ENCODE results near the gene DHRS11.

The DHRS11 gene

GRCh38 chr17:36594626-36595401 is 3.1 kb downstream of the DHRS11 start:
- Histone ChIP-seq H3K27ac (ENCODE audit: low read depth, low read length) (no peak overlapping the region), H3K27me3 (ENCODE audit: insufficient read depth, low read length) (no peaks in the 10 kb centered on the region), H3K9ac (ENCODE audit: low read depth, low read length) (no peak overlapping the region), H3K4me3 (ENCODE audit: low read length) (no peak overlapping the region), H3K36me3 (ENCODE audit: insufficient read depth, low read length) (peaks cover 44% of the 10 kb centered on the region), H3K4me1 (ENCODE audit: insufficient read depth, low read length) (peaks cover 12% of the 10 kb centered on the region), H3K9me3 (ENCODE audit: insufficient read depth, low read depth, low read length) (no peaks in the 10 kb centered on the region)
- 84% methylated on average over 13 of the region's 13 CpGs for WGBS

- H3K27me3 ChIP-seq (ENCODE audit: insufficient read depth, low read length): no peaks in the 10 kb centered on the region
- peaks cover 14% of the 10 kb centered on the region for H3K4me1 ChIP-seq (ENCODE audit: insufficient read depth, low read length)
- no peaks in the 10 kb centered on the region for H3K9me3 ChIP-seq (ENCODE audit: insufficient read depth, low read depth, low read length)
- 91% methylated on average over 6 of the region's 6 CpGs for WGBS
- H3K27ac ChIP-seq (ENCODE audit: low read depth, low read length): no peak overlapping the region
- H3K36me3 ChIP-seq (ENCODE audit: insufficient read depth, low read length): peaks cover 43% of the 10 kb centered on the region
- no peak overlapping the region for H3K4me3 ChIP-seq (ENCODE audit: low read length)
- no peak overlapping the region for H3K9ac ChIP-seq (ENCODE audit: low read depth, low read length)
These were observed 5.5 kb downstream of the DHRS11 start for GRCh38 chr17:36597226-36597625.

GRCh38 chr17:36597866-36598777 is 6.4 kb downstream of the DHRS11 start:
- peaks cover 12% of the 10 kb centered on the region for H3K4me1 ChIP-seq (ENCODE audit: insufficient read depth, low read length)
- H3K9ac ChIP-seq (ENCODE audit: low read depth, low read length): no peak overlapping the region
- H3K27me3 ChIP-seq (ENCODE audit: insufficient read depth, low read length): no peaks in the 10 kb centered on the region; the same call in 1 of the 2 replicates
- H3K27ac ChIP-seq (ENCODE audit: low read depth, low read length): no peak overlapping the region
- no peak overlapping the region for H3K4me3 ChIP-seq (ENCODE audit: low read length)
- peaks cover 43% of the 10 kb centered on the region for H3K36me3 ChIP-seq (ENCODE audit: insufficient read depth, low read length)
- WGBS: 96% methylated on average over 11 of the region's 11 CpGs
- H3K9me3 ChIP-seq (ENCODE audit: insufficient read depth, low read depth, low read length): no peaks in the 10 kb centered on the region

GRCh38 chr17:36598951-36599401 is 7.3 kb downstream of the DHRS11 start:
- Histone ChIP-seq H3K4me3 (ENCODE audit: low read length) (no peak overlapping the region), H3K4me1 (ENCODE audit: insufficient read depth, low read length) (peaks cover 14% of the 10 kb centered on the region), H3K27me3 (ENCODE audit: insufficient read depth, low read length) (no peaks in the 10 kb centered on the region; the same call in 1 of the 2 replicates), H3K9me3 (ENCODE audit: insufficient read depth, low read depth, low read length) (no peaks in the 10 kb centered on the region), H3K36me3 (ENCODE audit: insufficient read depth, low read length) (peaks cover 43% of the 10 kb centered on the region), H3K9ac (ENCODE audit: low read depth, low read length) (no peak overlapping the region), H3K27ac (ENCODE audit: low read depth, low read length) (no peak overlapping the region)
- 94% methylated on average over 13 of the region's 13 CpGs for WGBS

GRCh38 chr17:36599546-36600250 is 8.0 kb downstream of the DHRS11 start:
- no peak overlapping the region for H3K27ac ChIP-seq (ENCODE audit: low read depth, low read length)
- H3K4me1 ChIP-seq (ENCODE audit: insufficient read depth, low read length): peaks cover 17% of the 10 kb centered on the region
- H3K9ac ChIP-seq (ENCODE audit: low read depth, low read length): no peak overlapping the region
- H3K9me3 ChIP-seq (ENCODE audit: insufficient read depth, low read depth, low read length): no peaks in the 10 kb centered on the region
- H3K4me3 ChIP-seq (ENCODE audit: low read length): no peak overlapping the region
- WGBS: 90% methylated on average over 11 of the region's 11 CpGs
- no peaks in the 10 kb centered on the region; the same call in 1 of the 2 replicates for H3K27me3 ChIP-seq (ENCODE audit: insufficient read depth, low read length)
- H3K36me3 ChIP-seq (ENCODE audit: insufficient read depth, low read length): peaks cover 40% of the 10 kb centered on the region

- no peaks in the 10 kb centered on the region for H3K9me3 ChIP-seq (ENCODE audit: insufficient read depth, low read depth, low read length)
- H3K4me3 ChIP-seq (ENCODE audit: low read length): peak overlapping the region; percentile 70
- H3K27me3 ChIP-seq (ENCODE audit: insufficient read depth, low read length): no peaks in the 10 kb centered on the region; the same call in 1 of the 2 replicates
- peak overlapping the region; percentile 78 for H3K27ac ChIP-seq (ENCODE audit: low read depth, low read length)
- peaks cover 17% of the 10 kb centered on the region for H3K4me1 ChIP-seq (ENCODE audit: insufficient read depth, low read length)
- 83% methylated on average over 3 of the region's 3 CpGs for WGBS
- H3K9ac ChIP-seq (ENCODE audit: low read depth, low read length): peak overlapping the region; percentile 59; the same call in 1 of the 2 replicates
- H3K36me3 ChIP-seq (ENCODE audit: insufficient read depth, low read length): peaks cover 37% of the 10 kb centered on the region
These were observed 8.8 kb downstream of the DHRS11 start for GRCh38 chr17:36600465-36600864.

GRCh38 chr17:36600936-36601302 is 9.2 kb downstream of the DHRS11 start:
- Histone ChIP-seq H3K36me3 (ENCODE audit: insufficient read depth, low read length) (peaks cover 33% of the 10 kb centered on the region), H3K4me3 (ENCODE audit: low read length) (peak overlapping the region; percentile 70), H3K27me3 (ENCODE audit: insufficient read depth, low read length) (no peaks in the 10 kb centered on the region; the same call in 1 of the 2 replicates), H3K4me1 (ENCODE audit: insufficient read depth, low read length) (peaks cover 17% of the 10 kb centered on the region), H3K9me3 (ENCODE audit: insufficient read depth, low read depth, low read length) (no peaks in the 10 kb centered on the region), H3K27ac (ENCODE audit: low read depth, low read length) (peak overlapping the region; percentile 78), H3K9ac (ENCODE audit: low read depth, low read length) (peak overlapping the region; percentile 59)
- 14% methylated on average over 10 of the region's 10 CpGs for WGBS

- H3K36me3 ChIP-seq (ENCODE audit: insufficient read depth, low read length): peaks cover 30% of the 10 kb centered on the region
- H3K9me3 ChIP-seq (ENCODE audit: insufficient read depth, low read depth, low read length): no peaks in the 10 kb centered on the region
- under 1% methylated on average over 60 of the region's 60 CpGs for WGBS
- H3K4me1 ChIP-seq (ENCODE audit: insufficient read depth, low read length): peaks cover 17% of the 10 kb centered on the region
- no peaks in the 10 kb centered on the region; the same call in 1 of the 2 replicates for H3K27me3 ChIP-seq (ENCODE audit: insufficient read depth, low read length)
- peak within 1 kb of the TSS; percentile 78 for H3K27ac ChIP-seq (ENCODE audit: low read depth, low read length)
- H3K9ac ChIP-seq (ENCODE audit: low read depth, low read length): peak within 1 kb of the TSS; percentile 77
- peak within 1 kb of the TSS; percentile 70 for H3K4me3 ChIP-seq (ENCODE audit: low read length)
These were observed 9.8 kb downstream of the DHRS11 start, which contains the start of gene MRM1 for GRCh38 chr17:36601303-36602029. TSS of gene MRM1 (plus strand) at chr17:36601583. CDS start at chr17:36601811, 228 bp downstream.

- peaks cover 23% of the 10 kb centered on the region for H3K36me3 ChIP-seq (ENCODE audit: insufficient read depth, low read length)
- H3K9me3 ChIP-seq (ENCODE audit: insufficient read depth, low read depth, low read length): no peaks in the 10 kb centered on the region
- H3K9ac ChIP-seq (ENCODE audit: low read depth, low read length): peak overlapping the region; percentile 77
- peak overlapping the region; percentile 70 for H3K4me3 ChIP-seq (ENCODE audit: low read length)
- no peaks in the 10 kb centered on the region; the same call in 1 of the 2 replicates for H3K27me3 ChIP-seq (ENCODE audit: insufficient read depth, low read length)
- H3K27ac ChIP-seq (ENCODE audit: low read depth, low read length): peak overlapping the region; percentile 78; the same call in 1 of the 2 replicates
- WGBS: 1% methylated on average over 38 of the region's 38 CpGs
- H3K4me1 ChIP-seq (ENCODE audit: insufficient read depth, low read length): peaks cover 17% of the 10 kb centered on the region
These were observed 10.5 kb downstream of the DHRS11 start for GRCh38 chr17:36602030-36602748.
